HCT116 (cell line): ENCODE measurements around the gene RFTN1. TPM values are rescaled to one million over a fixed set of nuclear protein-coding genes. Genes with fewer than 3 reads are reported as not detected.
A peak's percentile ranks its signal among the peaks of the same experiment; 100 is the strongest.

Experiments used
- ATAC-seq: fragments of 200-7000 bp; cut with Tn5 transposase; 2 replicates; pipeline ENCODE4 v1.9.1; 2020; ENCODE audit warnings: mild to moderate bottlenecking, moderate library complexity
- BruUV-seq: library from RNA; stranded (reverse); fragments of 400-500 nt; replicated peaks from 2 replicates; lab custom pipeline; 2021; lab: Mats Ljungman, UMichigan
- CTCF ChIA-PET: fragments of 300-600 bp; sonication (Branson Sonifier 250); formaldehyde crosslinking; loops from one replicate; lab custom pipeline; 2021; ENCODE audit warnings: antibody characterized with exemption; lab: Charles Lee
- POLR2A ChIA-PET: fragments of 300-600, 350-600 bp; sonication (Branson Sonifier 250); formaldehyde crosslinking; loops from one replicate; lab custom pipeline; 2021; ENCODE audit warnings: antibody characterized with exemption; lab: Charles Lee
- RAD21 ChIA-PET, 2 experiments: fragments of 300-600 bp; sonication (Branson Sonifier 250); formaldehyde crosslinking; loops; one replicate each; lab custom pipeline; 2023; ENCODE audit warnings: low total read pairs in 2 of 2; ENCODE audit not compliant: uncharacterized antibody in 2 of 2, unreplicated experiment in 2 of 2, low non-redundant PET in 1 of 2; lab: Charles Lee
- DNase-seq: peaks from one replicate; pipeline ENCODE4 v3.0.0-alpha.2; 2010; ENCODE audit warnings: low read depth, low spot score
- H2AFZ ChIP-seq: fragments of 200-600 bp; shearing (Covaris generic), sonication (generic); 2 replicates; pipeline ENCODE4 v1.6.1; 2017; ENCODE audit warnings: low read depth, mixed run types, mixed read lengths, antibody characterized with exemption, low read length; ENCODE audit not compliant: poor library complexity, severe bottlenecking
- H3K27ac ChIP-seq: 2 replicates; pipeline ENCODE4 v1.5.1; 2012; ENCODE audit warnings: low read depth, low read length
- H3K27me3 ChIP-seq: fragments of 200-600 bp; sonication (generic); 2 replicates; pipeline ENCODE4 v1.6.1; 2016; ENCODE audit warnings: mixed run types, low read length, mixed read lengths; ENCODE audit not compliant: insufficient read depth
- H3K36me3 ChIP-seq, 2 experiments: fragments of 200-500 bp in 1 of 2; fragments of 200-600 bp in 1 of 2; sonication (Bioruptor generic) in 1 of 2; sonication (generic) in 1 of 2; 2 replicates each; pipeline versions ENCODE4 v1.5.1 to v1.6.1; 2014 to 2016; ENCODE audit warnings: low read length in 2 of 2, inconsistent platforms in 1 of 2, mixed read lengths in 1 of 2, mixed run types in 1 of 2; ENCODE audit not compliant: insufficient read depth in 2 of 2, control insufficient read depth in 1 of 2
- H3K4me1 ChIP-seq, 2 experiments: fragments of 200-600 bp in 1 of 2; sonication (generic) in 1 of 2; 2 replicates each; pipeline versions ENCODE4 v1.5.1 to v1.6.1; 2012 to 2017; ENCODE audit warnings: low read length in 2 of 2, inconsistent platforms in 1 of 2, mild to moderate bottlenecking in 1 of 2, mixed read lengths in 1 of 2, mixed run types in 1 of 2, moderate library complexity in 1 of 2; ENCODE audit not compliant: insufficient read depth in 2 of 2, control insufficient read depth in 1 of 2
- H3K4me2 ChIP-seq: fragments of 200-600 bp; sonication (generic); 2 replicates; pipeline ENCODE4 v1.6.1; 2017; ENCODE audit warnings: mixed run types, low read length, mixed read lengths
- H3K4me3 ChIP-seq, 2 experiments: fragments of 200-600 bp in 1 of 2; sonication (generic) in 1 of 2; replicated peaks in 1 of 2; 2 replicates each; pipeline ENCODE4 v1.5.1; 2011 to 2016; ENCODE audit warnings: low read length in 2 of 2, control low read depth in 1 of 2, low read depth in 1 of 2, mild to moderate bottlenecking in 1 of 2, mixed read lengths in 1 of 2, mixed run types in 1 of 2
- H3K79me2 ChIP-seq: fragments of 200-600 bp; sonication (generic); 2 replicates; pipeline ENCODE4 v1.6.1; 2017; ENCODE audit warnings: mild to moderate bottlenecking, mixed run types, low read length, moderate library complexity, mixed read lengths; ENCODE audit not compliant: insufficient read depth
- H3K9ac ChIP-seq: fragments of 200-600 bp; sonication (generic); 2 replicates; pipeline ENCODE4 v1.6.1; 2016; ENCODE audit warnings: low read length, mixed read lengths
- H3K9me2 ChIP-seq: fragments of 200-600 bp; sonication (generic), shearing (Covaris generic); 2 replicates; pipeline ENCODE4 v1.6.1; 2017; ENCODE audit warnings: mixed run types, mild to moderate bottlenecking, moderate library complexity; ENCODE audit not compliant: insufficient read depth
- H3K9me3 ChIP-seq, 2 experiments: fragments of 200-500 bp in 1 of 2; fragments of 200-600 bp in 1 of 2; sonication (Bioruptor generic) in 1 of 2; sonication (generic) in 1 of 2; 2 replicates each; pipeline ENCODE4 v1.6.1; 2014 to 2017; ENCODE audit warnings: low read length in 2 of 2, mixed read lengths in 2 of 2, inconsistent platforms in 1 of 2, low read depth in 1 of 2, mild to moderate bottlenecking in 1 of 2, mixed run types in 1 of 2, moderate library complexity in 1 of 2; ENCODE audit not compliant: control insufficient read depth in 1 of 2, insufficient read depth in 1 of 2
- H4K20me1 ChIP-seq: fragments of 200-600 bp; sonication (generic), shearing (Covaris generic); 2 replicates; pipeline ENCODE4 v1.6.1; 2017; ENCODE audit warnings: mixed run types, mild to moderate bottlenecking, moderate library complexity; ENCODE audit not compliant: insufficient read depth
- CBX3 ChIP-seq: IDR thresholded peaks from 2 replicates; pipeline ENCODE4 v1.6.1; 2012; ENCODE audit warnings: low read depth
- EGR1 ChIP-seq: IDR thresholded peaks from 2 replicates; pipeline ENCODE4 v1.6.1; 2012; ENCODE audit warnings: low read depth
- EZH2phosphoT487 ChIP-seq: fragments of 200-600 bp; IDR thresholded peaks from 2 replicates; pipeline ENCODE4 v1.6.1; 2018; ENCODE audit warnings: antibody characterized with exemption, borderline replicate concordance
- FOSL1 ChIP-seq: IDR thresholded peaks from 2 replicates; pipeline ENCODE4 v1.6.1; 2012; ENCODE audit warnings: low read depth
- JUND ChIP-seq: IDR thresholded peaks from 2 replicates; pipeline ENCODE4 v1.6.1; 2012
- MAX ChIP-seq: IDR thresholded peaks from 2 replicates; pipeline ENCODE4 v1.6.1; 2012
- POLR2A ChIP-seq: IDR thresholded peaks from 2 replicates; pipeline ENCODE4 v1.7.0; 2011; ENCODE audit warnings: borderline replicate concordance; ENCODE audit not compliant: insufficient read depth, insufficient read length; ENCODE audit errors: extremely low read depth
- POLR2AphosphoS5 ChIP-seq: IDR thresholded peaks from 2 replicates; pipeline ENCODE4 v1.6.1; 2011; ENCODE audit warnings: mild to moderate bottlenecking, low read depth, low read length, moderate library complexity
- RAD21 ChIP-seq: IDR thresholded peaks from 2 replicates; pipeline ENCODE4 v1.6.1; 2012; ENCODE audit warnings: low read depth, mild to moderate bottlenecking
- SIN3A ChIP-seq: IDR thresholded peaks from 2 replicates; pipeline ENCODE4 v1.6.1; 2012; ENCODE audit warnings: low read depth
- SP1 ChIP-seq: IDR thresholded peaks from 2 replicates; pipeline ENCODE4 v1.6.1; 2012; ENCODE audit warnings: low read depth
- TCF7L2 ChIP-seq: IDR thresholded peaks from 2 replicates; pipeline ENCODE4 v1.7.0; 2011; ENCODE audit warnings: borderline replicate concordance, inconsistent platforms; ENCODE audit not compliant: insufficient read depth, insufficient read length; ENCODE audit errors: extremely low read depth
- YY1 ChIP-seq: IDR thresholded peaks from 2 replicates; pipeline ENCODE4 v1.6.1; 2011; ENCODE audit warnings: low read length, low read depth, moderate library complexity, mild to moderate bottlenecking; ENCODE audit not compliant: insufficient replicate concordance; ENCODE audit errors: extremely low read depth
- ZFX ChIP-seq: fragments of 450-650 bp; IDR thresholded peaks from 2 replicates; pipeline ENCODE4 v1.6.1; 2017
- ZNF274 ChIP-seq: fragments of 200-500 bp; sonication (Bioruptor generic); IDR thresholded peaks from 2 replicates; pipeline ENCODE4 v1.6.1; 2014; ENCODE audit warnings: mild to moderate bottlenecking, low read depth, low read length, inconsistent platforms
- intact Hi-C: fragments of 100-400 bp; cut with micrococcal nuclease; formaldehyde crosslinking; loops from 2 replicates; pipeline ENCODE4 v1.10.0; 2022
- total RNA-seq: library from RNA; stranded (reverse); gene quantifications from one replicate; pipeline ENCODE4 v1.2.1, GENCODE V29; 2021; ENCODE audit not compliant: unreplicated experiment
- TF ChIP-seq, protein P1 (sequence below): IDR thresholded peaks from 2 replicates; pipeline ENCODE4 v1.6.1; 2012
- TF ChIP-seq, protein P2 (sequence below), 3 experiments: fragments of 200-600 bp in 1 of 3; sonication (generic) in 1 of 3; IDR thresholded peaks in 2 of 3; conservative IDR thresholded peaks in 1 of 3; 2 replicates each; pipeline ENCODE4 v1.5.1; 2012 to 2017; ENCODE audit warnings: low read depth in 2 of 3, low read length in 2 of 3, antibody characterized with exemption in 1 of 3, borderline replicate concordance in 1 of 3, control low read depth in 1 of 3, mild to moderate bottlenecking in 1 of 3, mixed read lengths in 1 of 3, mixed run types in 1 of 3, moderate library complexity in 1 of 3; ENCODE audit not compliant: insufficient read depth in 1 of 3

The RFTN1 gene
- total RNA-seq, 1 experiment from 2014 or later, result 3.9 TPM

- ChIA-PET POLR2A (no interaction called here), CTCF (no interaction called here), RAD21 (no interaction called here)
- H3K9me3 ChIP-seq, result no peaks in the 10 kb centered on the region
- H4K20me1 ChIP-seq, result no peaks in the 10 kb centered on the region
- no peak overlapping the region for H2AFZ ChIP-seq
- H3K27me3 ChIP-seq, result no peaks in the 10 kb centered on the region
- H3K36me3 ChIP-seq, result no peaks in the 10 kb centered on the region
- DNase-seq (no peak), ATAC-seq (no peak)
- no peaks in the 10 kb centered on the region for H3K9me2 ChIP-seq
- H3K27ac ChIP-seq, result no peak overlapping the region
- H3K4me2 ChIP-seq, result 0 out of 2 replicates have a peak overlapping the region, but pooled peaks have one; percentile 57
- H3K9ac ChIP-seq, result no peak overlapping the region
- BruUV-seq, result no TSS peak
- TF ChIP-seq ZNF274, result no peak
- no peak for TF ChIP-seq POLR2A
- TF ChIP-seq SP1, result no peak
- TF ChIP-seq ZFX, result no peak
- TF ChIP-seq EGR1, result no peak
- TF ChIP-seq YY1, result no peak
- no peak for TF ChIP-seq MAX
- no peak overlapping the region for H3K4me3 ChIP-seq
- peaks cover 8 to 18% of the 10 kb centered on the region in 2 experiments for H3K4me1 ChIP-seq
- H3K79me2 ChIP-seq, result no peaks in the 10 kb centered on the region
- intact Hi-C loops, result no loop called here
These were observed 64.1 kb downstream of the RFTN1 start for GRCh38 chr3:16449369-16449768.

GRCh38 chr3:16448639-16449070 lies 64.8 kb downstream of the RFTN1 start:
- Histone ChIP-seq H3K4me3 (peak overlapping the region in 1 of 2 experiments; percentile 12; a peak in 2 of 4 replicates), H3K9me3 (no peaks in the 10 kb centered on the region), H2AFZ (peak overlapping the region; percentile 63), H3K9ac (no peak overlapping the region), H3K9me2 (no peaks in the 10 kb centered on the region), H3K36me3 (no peaks in the 10 kb centered on the region), H3K27ac (no peak overlapping the region; the same call in 1 of the 2 replicates), H3K4me2 (peak overlapping the region; percentile 57), H3K79me2 (no peaks in the 10 kb centered on the region), H4K20me1 (no peaks in the 10 kb centered on the region), H3K4me1 (peaks cover 8 to 18% of the 10 kb centered on the region in 2 experiments), H3K27me3 (no peaks in the 10 kb centered on the region)
- DNase-seq, result peak; percentile 54
- ChIA-PET POLR2A (no interaction called here), RAD21 (no interaction called here), CTCF (no interaction called here)
- intact Hi-C loops, result no loop called here
- BruUV-seq, result no TSS peak
- ATAC-seq, result peak; percentile 97
- TF ChIP-seq CBX3, result 0 out of 2 replicates have a peak, but pooled peaks have one; percentile 21
- TF ChIP-seq, protein P1, sequence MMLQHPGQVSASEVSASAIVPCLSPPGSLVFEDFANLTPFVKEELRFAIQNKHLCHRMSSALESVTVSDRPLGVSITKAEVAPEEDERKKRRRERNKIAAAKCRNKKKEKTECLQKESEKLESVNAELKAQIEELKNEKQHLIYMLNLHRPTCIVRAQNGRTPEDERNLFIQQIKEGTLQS, result no peak
- TF ChIP-seq POLR2AphosphoS5, result peak; percentile 15; the same call in 1 of the 2 replicates
- TF ChIP-seq YY1, result no peak
- peak; percentile 44; the same call in 1 of the 2 replicates for TF ChIP-seq FOSL1
- TF ChIP-seq SIN3A, result no peak
- TF ChIP-seq, protein P2, sequence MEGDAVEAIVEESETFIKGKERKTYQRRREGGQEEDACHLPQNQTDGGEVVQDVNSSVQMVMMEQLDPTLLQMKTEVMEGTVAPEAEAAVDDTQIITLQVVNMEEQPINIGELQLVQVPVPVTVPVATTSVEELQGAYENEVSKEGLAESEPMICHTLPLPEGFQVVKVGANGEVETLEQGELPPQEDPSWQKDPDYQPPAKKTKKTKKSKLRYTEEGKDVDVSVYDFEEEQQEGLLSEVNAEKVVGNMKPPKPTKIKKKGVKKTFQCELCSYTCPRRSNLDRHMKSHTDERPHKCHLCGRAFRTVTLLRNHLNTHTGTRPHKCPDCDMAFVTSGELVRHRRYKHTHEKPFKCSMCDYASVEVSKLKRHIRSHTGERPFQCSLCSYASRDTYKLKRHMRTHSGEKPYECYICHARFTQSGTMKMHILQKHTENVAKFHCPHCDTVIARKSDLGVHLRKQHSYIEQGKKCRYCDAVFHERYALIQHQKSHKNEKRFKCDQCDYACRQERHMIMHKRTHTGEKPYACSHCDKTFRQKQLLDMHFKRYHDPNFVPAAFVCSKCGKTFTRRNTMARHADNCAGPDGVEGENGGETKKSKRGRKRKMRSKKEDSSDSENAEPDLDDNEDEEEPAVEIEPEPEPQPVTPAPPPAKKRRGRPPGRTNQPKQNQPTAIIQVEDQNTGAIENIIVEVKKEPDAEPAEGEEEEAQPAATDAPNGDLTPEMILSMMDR (IDR thresholded peaks at IDR 0.05 in 2 of 3, conservative IDR thresholded peaks at IDR 0.05 in 1 of 3; ENCODE audit: borderline replicate concordance in 1 of 3, insufficient read depth in 1 of 3, low read depth in 2 of 3, low read length in 2 of 3), result no peak
- no peak for TF ChIP-seq EZH2phosphoT487
- TF ChIP-seq EGR1, result no peak
- no peak; the same call in 1 of the 2 replicates for TF ChIP-seq JUND
- peak; percentile 40; the same call in 1 of the 2 replicates for TF ChIP-seq SP1
- TF ChIP-seq TCF7L2, result no peak
- TF ChIP-seq ZNF274, result no peak
- TF ChIP-seq RAD21, result no peak
